HS-5 (cell line): ENCODE measurements around the gene MCAT.

Experiments
- DNase-seq: peaks from one replicate; pipeline ENCODE4 v3.0.0-alpha.2; 2012; ENCODE audit warnings: low read depth

The MCAT gene

GRCh38 chr22:43142880-43143562 lies at the start of gene MCAT:
MCAT (minus strand) TSS chr22:43143398; CDS start chr22:43143348, 50 bp downstream.
- no peak for DNase-seq

- no peak for DNase-seq
Measured at GRCh38 chr22:43191831-43192230, 48.6 kb upstream of the MCAT start.

- no peak for DNase-seq
Measured at GRCh38 chr22:43188829-43189545, 45.8 kb upstream of the MCAT start.

- peak; percentile 83 for DNase-seq
Measured at GRCh38 chr22:43187171-43188099, 44.2 kb upstream of the MCAT start.

- DNase-seq = no peak
Measured at GRCh38 chr22:43186272-43187170, 43.3 kb upstream of the MCAT start, which contains the start of gene TTLL12. TTLL12 (minus strand) TSS chr22:43187134; CDS start chr22:43187069, 65 bp downstream.

- no peak for DNase-seq
Measured at GRCh38 chr22:43185860-43186261, 42.7 kb upstream of the MCAT start.

- no peak for DNase-seq
Measured at GRCh38 chr22:43183496-43184277, 40.5 kb upstream of the MCAT start.

- DNase-seq = no peak
Measured at GRCh38 chr22:43182726-43183125, 39.5 kb upstream of the MCAT start.

GRCh38 chr22:43182118-43182517 lies 38.9 kb upstream of the MCAT start:
- DNase-seq = no peak

- no peak for DNase-seq
Measured at GRCh38 chr22:43181321-43182076, 38.3 kb upstream of the MCAT start.

- DNase-seq = no peak
Measured at GRCh38 chr22:43180670-43181069, 37.5 kb upstream of the MCAT start.

GRCh38 chr22:43179911-43180195 lies 36.7 kb upstream of the MCAT start:
- DNase-seq = no peak

GRCh38 chr22:43179146-43179910 lies 36.1 kb upstream of the MCAT start:
- no peak for DNase-seq

- no peak for DNase-seq
Measured at GRCh38 chr22:43177479-43177878, 34.3 kb upstream of the MCAT start.

GRCh38 chr22:43176090-43176489 lies 32.9 kb upstream of the MCAT start:
- no peak for DNase-seq

GRCh38 chr22:43174941-43175531 lies 31.8 kb upstream of the MCAT start:
- no peak for DNase-seq

GRCh38 chr22:43173976-43174720 lies 30.9 kb upstream of the MCAT start:
- DNase-seq = no peak

- DNase-seq = no peak
Measured at GRCh38 chr22:43173566-43173965, 30.4 kb upstream of the MCAT start.
